Measurements from ENCODE around the gene PLAU. TPM values are rescaled to one million over a fixed set of nuclear protein-coding genes. Genes with fewer than 3 reads are reported as not detected.

PLAU gene
- total and polyA plus RNA-seq, 2 of the 4 experiments (the other 2 are of a cell fraction), result 123 to 283 TPM

DNA sequence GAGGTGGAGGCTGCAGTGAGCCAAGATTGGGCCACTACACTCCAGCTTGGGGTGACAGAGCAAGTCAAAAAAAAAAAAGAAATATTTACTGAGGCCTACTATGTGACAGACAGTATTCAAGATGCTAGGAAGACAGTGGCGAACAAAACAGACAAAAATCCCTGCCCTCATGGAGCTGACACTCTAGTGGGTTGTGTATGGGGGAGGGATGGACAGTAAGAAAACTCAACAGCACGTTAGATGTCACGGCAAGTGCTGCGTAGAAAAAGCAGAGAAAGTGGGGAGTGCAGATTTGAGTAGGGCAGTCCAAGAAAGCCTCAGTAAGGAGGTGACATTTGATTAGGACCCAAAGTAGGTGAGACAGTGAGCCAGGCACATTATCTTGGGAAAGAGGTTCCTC lies 46.7 kb upstream of the PLAU start:
- no peak overlapping the region for H3K14ac ChIP-seq (replicated peaks; ENCODE audit: low read depth, low read length)
- H4K8ac ChIP-seq (ENCODE audit: low read depth in 2 of 2, low read length in 2 of 2), result no peak overlapping the region
- no peak for TF ChIP-seq NFE2L2 (IDR thresholded peaks at IDR 0.05; ENCODE audit: low read depth, low read length)
- H2AK9ac ChIP-seq (replicated peaks; ENCODE audit: low read depth, low read length, poor library complexity), result no peak overlapping the region
- H2AFZ ChIP-seq (replicated peaks; ENCODE audit: low read length, poor library complexity), result no peak overlapping the region
- peaks cover 9% of the 10 kb centered on the region for H3K4me1 ChIP-seq (ENCODE audit: control insufficient read depth, insufficient read depth, low read length)
- 96% methylated on average over 4 of the region's 4 CpGs; no CpG with 5 or more reads in 1 of the 2 experiments for WGBS, 2 experiments (ENCODE audit: extremely low coverage in 2 of 2, insufficient read length in 1 of 2)
- H3K56ac ChIP-seq (ENCODE audit: extremely low read depth, insufficient read depth, low read length), result no peak overlapping the region
- no peak overlapping the region for H3K4me2 ChIP-seq (ENCODE audit: low read depth, low read length)
- DNase-seq (no peak), ATAC-seq (ENCODE audit: low read depth) (no peak)
- no peak overlapping the region for H2BK5ac ChIP-seq (ENCODE audit: low read depth, low read length, poor library complexity, severe bottlenecking)
- H4K91ac ChIP-seq (ENCODE audit: insufficient read depth, low read depth, low read length), result no peak overlapping the region
- H3K9me3 ChIP-seq (ENCODE audit: control insufficient read depth, insufficient read depth, low read length), result no peaks in the 10 kb centered on the region
- dilution Hi-C loops (cut with HindIII; ENCODE audit: low sequenced_read_pairs, unreplicated experiment), result no loop called here
- H2BK120ac ChIP-seq (ENCODE audit: low read depth, low read length), result no peak overlapping the region
- peaks cover 18 to 70% of the 10 kb centered on the region in 2 experiments; a peak in 3 of 4 replicates for H3K79me1 ChIP-seq (ENCODE audit: low read depth in 1 of 2, low read length in 2 of 2)
- H3K9ac ChIP-seq (ENCODE audit: low read depth, low read length), result no peak overlapping the region
- peaks cover 8% of the 10 kb centered on the region for H3K9me1 ChIP-seq (ENCODE audit: insufficient read depth, low read length)
- no peak overlapping the region for H2BK15ac ChIP-seq (ENCODE audit: low read depth, low read length)
- H3K23ac ChIP-seq (ENCODE audit: low read depth, low read length), result no peak overlapping the region
- BruUV-seq (replicated peaks), result no TSS peak
- intact Hi-C loops (cut with micrococcal nuclease), result no loop called here
- H3K4me3 ChIP-seq (ENCODE audit: insufficient read depth, low read depth, low read length), result no peak overlapping the region
- peaks cover 42% of the 10 kb centered on the region for H3K36me3 ChIP-seq (ENCODE audit: control insufficient read depth, insufficient read depth, low read length)
- no peak overlapping the region for H2BK20ac ChIP-seq (ENCODE audit: low read depth, low read length)
- in situ Hi-C loops (cut with MboI; ENCODE audit: low sequenced_read_pairs), result no loop called here
- no peak overlapping the region for H4K5ac ChIP-seq (ENCODE audit: low read depth, low read length)
- CTCF ChIA-PET, result no interaction called here
- no peak overlapping the region for H2AK5ac ChIP-seq (ENCODE audit: low read depth, low read length)
- peaks cover 26% of the 10 kb centered on the region; the same call in 1 of the 2 replicates for H4K20me1 ChIP-seq (ENCODE audit: insufficient read depth, low read length)
- H3K18ac ChIP-seq (ENCODE audit: low read depth, low read length), result no peak overlapping the region
- H3K4ac ChIP-seq (ENCODE audit: low read depth, low read length), result no peak overlapping the region
- H3K27me3 ChIP-seq (ENCODE audit: control insufficient read depth, insufficient read depth, low read length), result no peaks in the 10 kb centered on the region
- POLR2A ChIA-PET (ENCODE audit: unreplicated experiment), result no interaction called here
- no peak overlapping the region for H3K27ac ChIP-seq (ENCODE audit: insufficient read depth, low read length)
